Measurements from ENCODE around the gene UBE3A.

- TF ChIP-seq ZBED1 (IDR thresholded peaks at IDR 0.05; ENCODE audit: borderline replicate concordance): no peak
- no peak for TF ChIP-seq MAX (IDR thresholded peaks at IDR 0.05; ENCODE audit: low read depth, low read length)
- no peak for TF ChIP-seq IRF3 (IDR thresholded peaks at IDR 0.05)
- TF ChIP-seq CTCF (IDR thresholded peaks at IDR 0.05 in 2 of 3, conservative IDR thresholded peaks at IDR 0.05 in 1 of 3; ENCODE audit: control insufficient read depth in 2 of 3, extremely low read depth in 1 of 3, insufficient read depth in 1 of 3, low read depth in 3 of 3, low read length in 3 of 3): no peak
- TF ChIP-seq EZH2 (IDR thresholded peaks at IDR 0.05; ENCODE audit: borderline replicate concordance, control insufficient read depth, low read depth, low read length): no peak
- no peak for TF ChIP-seq POLR2AphosphoS5 (IDR thresholded peaks at IDR 0.05; ENCODE audit: low read length)
- TF ChIP-seq USF1 (IDR thresholded peaks at IDR 0.05; ENCODE audit: borderline replicate concordance, extremely low read length, insufficient read depth, low read depth, low read length): no peak
- TF ChIP-seq ZBTB33 (IDR thresholded peaks at IDR 0.05): no peak
- no peak for TF ChIP-seq ZBTB11 (CRISPR knock-in tag; IDR thresholded peaks at IDR 0.05)
- TF ChIP-seq RAD21 (IDR thresholded peaks at IDR 0.05; ENCODE audit: insufficient read depth, low read depth, low read length): no peak
- no peak for TF ChIP-seq CEBPB (IDR thresholded peaks at IDR 0.05; ENCODE audit: borderline replicate concordance in 1 of 2, low read depth in 2 of 2, low read length in 2 of 2)
Measured at GRCh38 chr15:25332306-25332705, 106.5 kb downstream of the UBE3A start.

Measured in GM12878 (cell line).